ENCODE data around the gene NRIP2.

Gene NRIP2

DNA sequence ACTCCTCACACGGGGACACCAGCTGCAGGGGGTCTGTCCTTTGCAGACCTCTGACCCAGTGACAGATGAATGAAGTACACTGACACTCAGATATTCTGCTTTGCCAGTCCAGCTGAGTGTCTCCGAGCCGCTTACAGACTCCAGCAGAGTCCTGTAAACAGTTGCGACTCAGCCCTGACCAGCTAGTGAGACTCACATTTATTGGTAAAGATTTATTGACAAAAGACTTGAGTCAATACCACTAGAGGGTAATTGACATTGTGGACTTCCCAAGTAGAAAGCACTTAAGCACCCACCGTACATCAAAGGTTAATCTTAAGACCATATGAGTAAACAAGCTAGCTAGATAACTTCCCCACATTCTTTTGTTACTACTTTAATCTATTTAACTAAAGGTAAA, 49.8 kb downstream of the NRIP2 start:
- H3K27me3 ChIP-seq (ENCODE audit: insufficient read depth, low read length, poor library complexity), result peaks cover 6% of the 10 kb centered on the region
- TF ChIP-seq EZH2 (IDR thresholded peaks at IDR 0.05; ENCODE audit: borderline replicate concordance, low read depth, low read length, severe bottlenecking), result no peak

DNA sequence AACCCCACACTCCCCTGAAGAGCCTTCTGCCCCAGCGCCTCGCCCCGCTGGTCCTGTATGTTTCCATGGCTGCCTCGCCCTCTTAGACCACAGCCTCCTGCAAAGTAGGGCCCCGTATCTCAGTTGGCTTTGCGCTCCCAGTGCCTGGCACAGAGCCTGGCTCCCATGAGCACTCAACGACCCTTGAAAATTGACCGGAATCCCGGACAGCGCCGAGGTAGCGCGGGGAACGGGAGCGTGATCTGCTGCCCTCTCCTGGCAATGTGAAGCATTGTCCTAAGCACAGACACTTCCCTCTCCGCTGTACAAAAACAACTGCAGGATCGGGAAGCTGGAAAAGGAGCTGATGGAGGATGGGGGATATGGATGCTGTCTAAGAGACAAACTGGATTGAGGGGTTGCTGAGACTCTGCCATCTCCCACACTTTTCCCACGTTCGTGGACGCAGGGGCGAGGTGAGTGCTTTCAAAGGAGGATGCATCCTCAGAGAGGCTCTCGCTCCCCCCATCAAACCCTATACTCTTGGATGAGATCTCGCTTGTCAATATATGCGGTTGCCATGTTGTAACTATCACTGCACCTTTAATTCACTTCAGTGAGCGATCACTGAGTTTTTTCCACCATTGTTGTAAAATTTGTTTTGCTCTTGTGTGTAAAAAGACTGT, 50.8 kb downstream of the NRIP2 start:
- Histone ChIP-seq H4K20me1 (ENCODE audit: insufficient read depth, low read length) (no peaks in the 10 kb centered on the region), H3K9me3 (ENCODE audit: insufficient read depth, low read length, severe bottlenecking) (no peaks in the 10 kb centered on the region), H3K36me3 (ENCODE audit: insufficient read depth, low read length) (no peaks in the 10 kb centered on the region), H3K4me1 (ENCODE audit: insufficient read depth, low read length) (no peaks in the 10 kb centered on the region), H3K79me2 (ENCODE audit: insufficient read depth, low read length) (no peaks in the 10 kb centered on the region), H3K27ac (ENCODE audit: low read length) (no peak overlapping the region), H3K9ac (ENCODE audit: low read depth, low read length) (no peak overlapping the region), H3K4me2 (ENCODE audit: insufficient read depth, low read length) (no peak overlapping the region), H3K4me3 (ENCODE audit: low read depth in 1 of 2, low read length in 2 of 2) (no peak overlapping the region), H2AFZ (ENCODE audit: low read depth, low read length) (no peak overlapping the region), H3K27me3 (ENCODE audit: insufficient read depth, low read length, poor library complexity) (peaks cover 6% of the 10 kb centered on the region)
- DNase-seq (peak; percentile 30), ATAC-seq (ENCODE audit: insufficient read depth, low read depth) (peak; percentile 86)
- TF ChIP-seq, protein P1, sequence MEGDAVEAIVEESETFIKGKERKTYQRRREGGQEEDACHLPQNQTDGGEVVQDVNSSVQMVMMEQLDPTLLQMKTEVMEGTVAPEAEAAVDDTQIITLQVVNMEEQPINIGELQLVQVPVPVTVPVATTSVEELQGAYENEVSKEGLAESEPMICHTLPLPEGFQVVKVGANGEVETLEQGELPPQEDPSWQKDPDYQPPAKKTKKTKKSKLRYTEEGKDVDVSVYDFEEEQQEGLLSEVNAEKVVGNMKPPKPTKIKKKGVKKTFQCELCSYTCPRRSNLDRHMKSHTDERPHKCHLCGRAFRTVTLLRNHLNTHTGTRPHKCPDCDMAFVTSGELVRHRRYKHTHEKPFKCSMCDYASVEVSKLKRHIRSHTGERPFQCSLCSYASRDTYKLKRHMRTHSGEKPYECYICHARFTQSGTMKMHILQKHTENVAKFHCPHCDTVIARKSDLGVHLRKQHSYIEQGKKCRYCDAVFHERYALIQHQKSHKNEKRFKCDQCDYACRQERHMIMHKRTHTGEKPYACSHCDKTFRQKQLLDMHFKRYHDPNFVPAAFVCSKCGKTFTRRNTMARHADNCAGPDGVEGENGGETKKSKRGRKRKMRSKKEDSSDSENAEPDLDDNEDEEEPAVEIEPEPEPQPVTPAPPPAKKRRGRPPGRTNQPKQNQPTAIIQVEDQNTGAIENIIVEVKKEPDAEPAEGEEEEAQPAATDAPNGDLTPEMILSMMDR (IDR thresholded peaks at IDR 0.05; ENCODE audit: borderline replicate concordance, extremely low read depth, low read length, poor library complexity, severe bottlenecking), result peak; percentile 81
- no peak for TF ChIP-seq EZH2 (IDR thresholded peaks at IDR 0.05; ENCODE audit: borderline replicate concordance, low read depth, low read length, severe bottlenecking)

More for the DNA sequence above, 49.8 kb downstream of the NRIP2 start:
- Histone ChIP-seq H3K4me2 (ENCODE audit: insufficient read depth, low read length) (no peak overlapping the region), H3K4me3 (ENCODE audit: low read depth in 1 of 2, low read length in 2 of 2) (no peak overlapping the region), H4K20me1 (ENCODE audit: insufficient read depth, low read length) (no peaks in the 10 kb centered on the region), H2AFZ (ENCODE audit: low read depth, low read length) (no peak overlapping the region), H3K36me3 (ENCODE audit: insufficient read depth, low read length) (no peaks in the 10 kb centered on the region), H3K27ac (ENCODE audit: low read length) (no peak overlapping the region), H3K9me3 (ENCODE audit: insufficient read depth, low read length, severe bottlenecking) (no peaks in the 10 kb centered on the region), H3K9ac (ENCODE audit: low read depth, low read length) (no peak overlapping the region), H3K4me1 (ENCODE audit: insufficient read depth, low read length) (no peaks in the 10 kb centered on the region), H3K79me2 (ENCODE audit: insufficient read depth, low read length) (no peaks in the 10 kb centered on the region)
- no peak for DNase-seq
- ATAC-seq (ENCODE audit: insufficient read depth, low read depth), result no peak

DNA sequence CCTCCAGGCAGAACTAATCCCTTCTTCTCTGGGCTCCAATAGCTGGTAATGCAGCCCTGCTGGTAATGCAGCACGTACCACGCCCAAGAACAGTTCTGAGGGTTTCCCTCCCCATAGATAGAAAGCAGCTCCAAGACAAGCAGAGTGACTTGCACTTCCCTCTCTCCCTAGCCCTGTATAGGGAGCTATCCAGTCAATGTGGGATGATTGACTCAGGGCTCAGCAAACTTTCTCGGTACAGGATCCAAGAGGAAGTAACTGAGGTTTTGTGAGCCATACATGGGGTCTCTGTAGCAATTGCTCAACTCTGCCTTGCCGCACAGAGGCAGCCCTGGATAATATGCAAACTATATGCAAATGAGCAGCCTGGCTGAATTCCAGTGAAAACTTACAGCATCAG, 55.6 kb downstream of the NRIP2 start:
- Histone ChIP-seq H4K20me1 (ENCODE audit: insufficient read depth, low read length) (peaks cover 3% of the 10 kb centered on the region; the same call in 1 of the 2 replicates), H3K4me1 (ENCODE audit: insufficient read depth, low read length) (no peaks in the 10 kb centered on the region), H3K79me2 (ENCODE audit: insufficient read depth, low read length) (no peaks in the 10 kb centered on the region), H3K27ac (ENCODE audit: low read length) (no peak overlapping the region), H3K36me3 (ENCODE audit: insufficient read depth, low read length) (no peaks in the 10 kb centered on the region), H3K4me3 (ENCODE audit: low read depth in 1 of 2, low read length in 2 of 2) (no peak overlapping the region), H3K27me3 (ENCODE audit: insufficient read depth, low read length, poor library complexity) (peaks cover 6% of the 10 kb centered on the region), H3K9ac (ENCODE audit: low read depth, low read length) (no peak overlapping the region), H3K4me2 (ENCODE audit: insufficient read depth, low read length) (no peak overlapping the region), H2AFZ (ENCODE audit: low read depth, low read length) (no peak overlapping the region), H3K9me3 (ENCODE audit: insufficient read depth, low read length, severe bottlenecking) (no peaks in the 10 kb centered on the region)
- no peak for DNase-seq
- TF ChIP-seq, protein P1 (IDR thresholded peaks at IDR 0.05; ENCODE audit: borderline replicate concordance, extremely low read depth, low read length, poor library complexity, severe bottlenecking), result no peak
- TF ChIP-seq EZH2 (IDR thresholded peaks at IDR 0.05; ENCODE audit: borderline replicate concordance, low read depth, low read length, severe bottlenecking), result no peak
- ATAC-seq (ENCODE audit: insufficient read depth, low read depth), result no peak

DNA sequence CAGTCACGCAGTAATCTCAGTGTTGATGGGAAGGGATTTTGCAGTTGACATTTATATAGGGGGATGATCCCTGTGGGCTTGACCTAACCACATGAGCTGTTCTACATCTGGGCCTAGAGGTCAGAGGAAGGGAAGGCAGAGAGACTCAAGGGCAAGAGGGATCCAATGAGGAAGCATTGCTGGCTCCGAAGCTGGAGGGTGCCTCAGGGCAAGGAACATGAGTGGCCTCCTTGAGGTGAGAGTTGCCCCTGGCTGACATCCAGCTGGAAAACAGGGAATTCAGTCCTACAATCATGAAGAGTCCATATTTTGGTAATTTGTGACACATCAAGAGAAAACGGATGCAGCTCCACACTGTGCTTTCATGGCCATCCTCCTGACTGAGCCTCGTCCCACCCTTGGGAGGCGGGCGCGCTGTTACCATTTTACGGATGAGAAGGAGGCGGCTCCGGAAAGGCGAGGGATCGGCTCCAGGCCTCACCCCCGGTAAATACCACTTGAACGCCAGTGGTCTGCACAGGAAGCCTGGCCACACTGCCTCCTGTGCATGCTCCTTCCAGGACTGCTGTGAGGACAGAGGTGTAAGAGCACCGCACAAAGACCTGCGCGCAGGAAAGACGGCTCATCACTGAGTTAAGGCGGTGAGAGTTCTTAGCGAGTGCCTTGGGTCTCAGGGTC, 58.6 kb downstream of the NRIP2 start:
- H3K27me3 ChIP-seq (ENCODE audit: insufficient read depth, low read length, poor library complexity), result no peaks in the 10 kb centered on the region
- no peak overlapping the region for H3K4me3 ChIP-seq (ENCODE audit: low read depth in 1 of 2, low read length in 2 of 2)
- no peak overlapping the region for H3K4me2 ChIP-seq (ENCODE audit: insufficient read depth, low read length)
- H4K20me1 ChIP-seq (ENCODE audit: insufficient read depth, low read length), result peaks cover 3% of the 10 kb centered on the region
- no peak overlapping the region for H3K27ac ChIP-seq (ENCODE audit: low read length)
- DNase-seq (no peak), ATAC-seq (ENCODE audit: insufficient read depth, low read depth) (no peak)
- no peak overlapping the region for H2AFZ ChIP-seq (ENCODE audit: low read depth, low read length)
- H3K9me3 ChIP-seq (ENCODE audit: insufficient read depth, low read length, severe bottlenecking), result no peaks in the 10 kb centered on the region
- no peaks in the 10 kb centered on the region for H3K79me2 ChIP-seq (ENCODE audit: insufficient read depth, low read length)
- TF ChIP-seq, protein P1 (IDR thresholded peaks at IDR 0.05; ENCODE audit: borderline replicate concordance, extremely low read depth, low read length, poor library complexity, severe bottlenecking), result no peak
- TF ChIP-seq EZH2 (IDR thresholded peaks at IDR 0.05; ENCODE audit: borderline replicate concordance, low read depth, low read length, severe bottlenecking), result no peak
- no peak overlapping the region for H3K9ac ChIP-seq (ENCODE audit: low read depth, low read length)
- H3K36me3 ChIP-seq (ENCODE audit: insufficient read depth, low read length), result no peaks in the 10 kb centered on the region
- no peaks in the 10 kb centered on the region for H3K4me1 ChIP-seq (ENCODE audit: insufficient read depth, low read length)

All from DND-41 (cell line).